Muscle layer of duodenum (tissue), 2 donors: ENCODE measurements around the gene HIRA.

ENCODE experiments used
- H3K27ac ChIP-seq: one replicate; pipeline ENCODE4 v1.7.0; 2013; ENCODE audit warnings: mild to moderate bottlenecking, low read length
- H3K27me3 ChIP-seq: one replicate; pipeline ENCODE4 v1.7.0; 2013; ENCODE audit warnings: low read depth, mild to moderate bottlenecking, control low read depth, low read length
- H3K36me3 ChIP-seq, 2 donors: one replicate each; pipeline ENCODE4 v1.7.0; 2013; ENCODE audit warnings: low read length in 2 of 2, control low read depth in 1 of 2, mild to moderate bottlenecking in 1 of 2; ENCODE audit not compliant: insufficient read depth in 2 of 2, control insufficient read depth in 1 of 2
- H3K4me1 ChIP-seq, 2 donors: one replicate each; pipeline ENCODE4 v1.7.0; 2013; ENCODE audit warnings: low read length in 2 of 2, mild to moderate bottlenecking in 2 of 2, control low read depth in 1 of 2, moderate library complexity in 1 of 2; ENCODE audit not compliant: insufficient read depth in 2 of 2, control insufficient read depth in 1 of 2
- H3K4me3 ChIP-seq, 2 donors: one replicate each; pipeline ENCODE4 v1.7.0; 2013; ENCODE audit warnings: low read length in 2 of 2, low read depth in 1 of 2, mild to moderate bottlenecking in 1 of 2
- H3K9me3 ChIP-seq, 2 donors: one replicate each; pipeline ENCODE4 v1.7.0; 2013; ENCODE audit warnings: low read length in 2 of 2, control low read depth in 1 of 2, mild to moderate bottlenecking in 1 of 2; ENCODE audit not compliant: control insufficient read depth in 1 of 2
- donor health status: healthy.

HIRA gene

GRCh38 chr22:19358195-19358594, 73.3 kb downstream of the HIRA start:
- H3K4me3 ChIP-seq, result no peak overlapping the region
- H3K27ac ChIP-seq, result no peak overlapping the region
- no peaks in the 10 kb centered on the region for H3K9me3 ChIP-seq
- H3K36me3 ChIP-seq, result peaks cover 64 to 78% of the 10 kb centered on the region in 2 donors
- H3K27me3 ChIP-seq, result no peaks in the 10 kb centered on the region
- H3K4me1 ChIP-seq, result no peaks in the 10 kb centered on the region

- H3K27me3 ChIP-seq, result no peaks in the 10 kb centered on the region
- H3K27ac ChIP-seq, result no peak overlapping the region
- H3K4me1 ChIP-seq, result no peaks in the 10 kb centered on the region
- no peak overlapping the region for H3K4me3 ChIP-seq
- no peaks in the 10 kb centered on the region for H3K9me3 ChIP-seq
- H3K36me3 ChIP-seq, result peaks cover 71 to 86% of the 10 kb centered on the region in 2 donors
These were observed 74.0 kb downstream of the HIRA start for GRCh38 chr22:19357270-19358105.

- Histone ChIP-seq H3K27me3 (no peaks in the 10 kb centered on the region), H3K27ac (no peak overlapping the region), H3K4me3 (no peak overlapping the region), H3K36me3 (peaks cover 70 to 89% of the 10 kb centered on the region in 2 donors), H3K9me3 (no peaks in the 10 kb centered on the region), H3K4me1 (no peaks in the 10 kb centered on the region)
These were observed 74.7 kb downstream of the HIRA start for GRCh38 chr22:19356708-19357269.

- no peaks in the 10 kb centered on the region for H3K27me3 ChIP-seq
- no peak overlapping the region for H3K4me3 ChIP-seq
- H3K4me1 ChIP-seq, result no peaks in the 10 kb centered on the region
- H3K27ac ChIP-seq, result no peak overlapping the region
- peaks cover 69 to 89% of the 10 kb centered on the region in 2 donors for H3K36me3 ChIP-seq
- no peaks in the 10 kb centered on the region for H3K9me3 ChIP-seq
These were observed 75.9 kb downstream of the HIRA start for GRCh38 chr22:19355413-19356157.

- Histone ChIP-seq H3K4me3 (no peak overlapping the region), H3K27me3 (no peaks in the 10 kb centered on the region), H3K36me3 (peaks cover 61 to 89% of the 10 kb centered on the region in 2 donors), H3K4me1 (no peaks in the 10 kb centered on the region), H3K27ac (no peak overlapping the region), H3K9me3 (no peaks in the 10 kb centered on the region)
These were observed 77.3 kb downstream of the HIRA start for GRCh38 chr22:19354201-19354600.

- Histone ChIP-seq H3K4me3 (no peak overlapping the region), H3K27ac (no peak overlapping the region), H3K9me3 (no peaks in the 10 kb centered on the region), H3K27me3 (no peaks in the 10 kb centered on the region), H3K36me3 (peaks cover 55 to 86% of the 10 kb centered on the region in 2 donors), H3K4me1 (no peaks in the 10 kb centered on the region)
These were observed 78.0 kb downstream of the HIRA start for GRCh38 chr22:19353363-19354131.

- H3K27me3 ChIP-seq, result no peaks in the 10 kb centered on the region
- H3K4me1 ChIP-seq, result no peaks in the 10 kb centered on the region
- H3K27ac ChIP-seq, result no peak overlapping the region
- H3K36me3 ChIP-seq, result peaks cover 54 to 82% of the 10 kb centered on the region in 2 donors
- H3K9me3 ChIP-seq, result no peaks in the 10 kb centered on the region
- no peak overlapping the region for H3K4me3 ChIP-seq
These were observed 78.8 kb downstream of the HIRA start for GRCh38 chr22:19352766-19353165.

- no peak overlapping the region for H3K4me3 ChIP-seq
- H3K9me3 ChIP-seq, result no peaks in the 10 kb centered on the region
- no peaks in the 10 kb centered on the region for H3K4me1 ChIP-seq
- H3K36me3 ChIP-seq, result peaks cover 54 to 86% of the 10 kb centered on the region in 2 donors
- no peaks in the 10 kb centered on the region for H3K27me3 ChIP-seq
- H3K27ac ChIP-seq, result no peak overlapping the region
These were observed 79.3 kb downstream of the HIRA start for GRCh38 chr22:19352217-19352616.

- Histone ChIP-seq H3K27ac (no peak overlapping the region), H3K4me1 (no peaks in the 10 kb centered on the region), H3K27me3 (no peaks in the 10 kb centered on the region), H3K4me3 (no peak overlapping the region), H3K36me3 (peaks cover 55 to 87% of the 10 kb centered on the region in 2 donors), H3K9me3 (no peaks in the 10 kb centered on the region)
These were observed 79.9 kb downstream of the HIRA start for GRCh38 chr22:19351604-19352003.

- Histone ChIP-seq H3K4me3 (no peak overlapping the region), H3K27ac (no peak overlapping the region), H3K4me1 (no peaks in the 10 kb centered on the region), H3K27me3 (no peaks in the 10 kb centered on the region), H3K9me3 (no peaks in the 10 kb centered on the region), H3K36me3 (peaks cover 54 to 87% of the 10 kb centered on the region in 2 donors)
These were observed 80.6 kb downstream of the HIRA start for GRCh38 chr22:19350947-19351346.

- H3K27ac ChIP-seq, result no peak overlapping the region
- no peaks in the 10 kb centered on the region for H3K27me3 ChIP-seq
- H3K4me3 ChIP-seq, result no peak overlapping the region
- no peaks in the 10 kb centered on the region for H3K4me1 ChIP-seq
- H3K9me3 ChIP-seq, result no peaks in the 10 kb centered on the region
- H3K36me3 ChIP-seq, result peaks cover 49 to 84% of the 10 kb centered on the region in 2 donors
These were observed 81.1 kb downstream of the HIRA start for GRCh38 chr22:19350476-19350859.
